ENCODE measurements around the gene TMED8. TPM values are rescaled to one million over a fixed set of nuclear protein-coding genes. Genes with fewer than 3 reads are reported as not detected.
A peak's percentile ranks its signal among the peaks of the same experiment; 100 is the strongest.

TMED8 gene
- total and polyA plus RNA-seq, 10 of the 15 experiments (the other 5 are each of a cell fraction or from before 2014, with no cell fraction given) = 7.3 to 39.1 (median 26.1) TPM

GRCh38 chr14:77372304-77372841 is 4.5 kb downstream of the TMED8 start (continued):
- TF ChIP-seq PBX3 (IDR thresholded peaks at IDR 0.05; ENCODE audit: insufficient replicate concordance, low read depth, low read length) (no peak), RBBP5 (conservative IDR thresholded peaks at IDR 0.05) (no peak), PKNOX1 (IDR thresholded peaks at IDR 0.05) (peak; percentile 73), IKZF2 (IDR thresholded peaks at IDR 0.05) (peak; percentile 81 to 82; a peak in 3 of 4 replicates), CEBPZ (IDR thresholded peaks at IDR 0.05; ENCODE audit: low read depth, low read length) (no peak), BACH1 (IDR thresholded peaks at IDR 0.05; ENCODE audit: borderline replicate concordance) (peak; percentile 77; the same call in 1 of the 2 replicates), MLLT1 (IDR thresholded peaks at IDR 0.05) (peak; percentile 68), PAX8 (IDR thresholded peaks at IDR 0.05) (0 out of 2 replicates have a peak, but pooled peaks have one; percentile 5), ATF7 (IDR thresholded peaks at IDR 0.05; ENCODE audit: low read depth) (peak; percentile 59), SMARCA5 (IDR thresholded peaks at IDR 0.05) (no peak), RELA (IDR thresholded peaks at IDR 0.05; ENCODE audit: borderline replicate concordance, partially characterized antibody) (no peak), ZNF384 (IDR thresholded peaks at IDR 0.05; ENCODE audit: borderline replicate concordance, low read depth, low read length) (peak; percentile 95), BCL11A (IDR thresholded peaks at IDR 0.05; ENCODE audit: low read depth, low read length) (peak; percentile 36; the same call in 1 of the 2 replicates), NKRF (conservative IDR thresholded peaks at IDR 0.05) (no peak; the same call in 1 of the 2 replicates), REST (IDR thresholded peaks at IDR 0.05; ENCODE audit: low read depth, low read length) (no peak), CBX5 (IDR thresholded peaks at IDR 0.05; ENCODE audit: low read depth) (0 out of 2 replicates have a peak, but pooled peaks have one; percentile 19), POU2F2 (IDR thresholded peaks at IDR 0.05; ENCODE audit: borderline replicate concordance, low read depth, low read length) (peak; percentile 90; the same call in 2 of the 3 replicates)
